ENCODE measurements around the gene ECI1.

ECI1 gene

GRCh38 chr16:2246301-2246885 is 5.0 kb downstream of the ECI1 start:
- ChIA-PET POLR2A (interaction anchor here (0.5 to 1.3 kb wide), 3 partner anchors 9 to 635 kb away, joined by 3 to 9 read pairs (median 4); partner anchors contain the start of genes CRAMP1 and IFT140), CTCF (interaction anchor here (1.5 kb wide), 1 partner anchor 106 kb away, joined by 3 read pairs; no protein-coding TSS in a partner anchor)
- no peak for TF ChIP-seq CTCF (IDR thresholded peaks at IDR 0.05; ENCODE audit: control extremely low read depth, extremely low read depth, low read depth, missing control alignments)
- DNase-seq (ENCODE audit: extremely low spot score): no peak

GRCh38 chr16:2244926-2245795 is 6.2 kb downstream of the ECI1 start:
- TF ChIP-seq CTCF (IDR thresholded peaks at IDR 0.05; ENCODE audit: control extremely low read depth, extremely low read depth, low read depth, missing control alignments): no peak
- POLR2A ChIA-PET: no interaction called here
- DNase-seq (ENCODE audit: extremely low spot score): no peak
- CTCF ChIA-PET: interaction anchor here (1.0 kb wide), 1 partner anchor 17 kb away, joined by 3 read pairs; no protein-coding TSS in a partner anchor

GRCh38 chr16:2244301-2244700 is 7.1 kb downstream of the ECI1 start:
- TF ChIP-seq CTCF (IDR thresholded peaks at IDR 0.05; ENCODE audit: control extremely low read depth, extremely low read depth, low read depth, missing control alignments): no peak
- DNase-seq (ENCODE audit: extremely low spot score): no peak
- CTCF ChIA-PET: no interaction called here
- POLR2A ChIA-PET: no interaction called here

- DNase-seq (ENCODE audit: extremely low spot score): no peak
- ChIA-PET POLR2A (interaction anchor here (0.5 kb wide), 1 partner anchor 699 kb away, joined by 5 read pairs; no protein-coding TSS in a partner anchor), CTCF (no interaction called here)
- no peak for TF ChIP-seq CTCF (IDR thresholded peaks at IDR 0.05; ENCODE audit: control extremely low read depth, extremely low read depth, low read depth, missing control alignments)
Observed at GRCh38 chr16:2243781-2244180, 7.6 kb downstream of the ECI1 start.

- POLR2A ChIA-PET: interaction anchor here (0.5 kb wide), 1 partner anchor 700 kb away, joined by 5 read pairs; no protein-coding TSS in a partner anchor
- no peak for DNase-seq (ENCODE audit: extremely low spot score)
Observed at GRCh38 chr16:2243031-2243528, 8.3 kb downstream of the ECI1 start.

More at GRCh38 chr16:2243031-2243528, 8.3 kb downstream of the ECI1 start:
- CTCF ChIA-PET: no interaction called here
- no peak for TF ChIP-seq CTCF (IDR thresholded peaks at IDR 0.05; ENCODE audit: control extremely low read depth, extremely low read depth, low read depth, missing control alignments)
